ENCODE results near the gene DPH7. TPM values are rescaled to one million over a fixed set of nuclear protein-coding genes. Genes with fewer than 3 reads are reported as not detected.

Gene DPH7
- polyA plus RNA-seq, 1 donor from 2014 or later: 145 TPM

GRCh38 chr9:137612741-137613142, 34.0 kb upstream of the DPH7 start:
- Histone ChIP-seq H3F3A (ENCODE audit: insufficient read depth, low read length, poor library complexity, severe bottlenecking) (no peaks in the 10 kb centered on the region), H3K36me3 (ENCODE audit: insufficient read depth, low read length) (no peaks in the 10 kb centered on the region), H2AFZ (ENCODE audit: low read depth, low read length) (no peak overlapping the region), H3K9me3 (ENCODE audit: low read length) (no peaks in the 10 kb centered on the region), H3K4me2 (ENCODE audit: low read length) (no peak overlapping the region), H3K4me3 (ENCODE audit: low read length) (no peak overlapping the region), H3K9me2 (ENCODE audit: insufficient read depth, low read length) (no peaks in the 10 kb centered on the region), H3K79me2 (replicated peaks; ENCODE audit: insufficient read depth, low read length) (peaks cover 9% of the 10 kb centered on the region), H3K27me3 (ENCODE audit: insufficient read depth, low read depth, low read length) (no peaks in the 10 kb centered on the region), H3K9ac (ENCODE audit: low read length) (no peak overlapping the region), H3K27ac (ENCODE audit: low read length) (no peak overlapping the region), H4K20me1 (ENCODE audit: insufficient read depth) (no peaks in the 10 kb centered on the region)
- no peak for TF ChIP-seq EZH2 (IDR thresholded peaks at IDR 0.05; ENCODE audit: borderline replicate concordance, insufficient read depth, low read length, poor library complexity, severe bottlenecking)
- no peak for TF ChIP-seq POLR2AphosphoS5 (IDR thresholded peaks at IDR 0.05)
- no peak for TF ChIP-seq SMC3 (conservative IDR thresholded peaks at IDR 0.05; ENCODE audit: poor library complexity)
- TF ChIP-seq TAF1 (IDR thresholded peaks at IDR 0.05; ENCODE audit: low read depth): no peak
- TF ChIP-seq, protein P1, sequence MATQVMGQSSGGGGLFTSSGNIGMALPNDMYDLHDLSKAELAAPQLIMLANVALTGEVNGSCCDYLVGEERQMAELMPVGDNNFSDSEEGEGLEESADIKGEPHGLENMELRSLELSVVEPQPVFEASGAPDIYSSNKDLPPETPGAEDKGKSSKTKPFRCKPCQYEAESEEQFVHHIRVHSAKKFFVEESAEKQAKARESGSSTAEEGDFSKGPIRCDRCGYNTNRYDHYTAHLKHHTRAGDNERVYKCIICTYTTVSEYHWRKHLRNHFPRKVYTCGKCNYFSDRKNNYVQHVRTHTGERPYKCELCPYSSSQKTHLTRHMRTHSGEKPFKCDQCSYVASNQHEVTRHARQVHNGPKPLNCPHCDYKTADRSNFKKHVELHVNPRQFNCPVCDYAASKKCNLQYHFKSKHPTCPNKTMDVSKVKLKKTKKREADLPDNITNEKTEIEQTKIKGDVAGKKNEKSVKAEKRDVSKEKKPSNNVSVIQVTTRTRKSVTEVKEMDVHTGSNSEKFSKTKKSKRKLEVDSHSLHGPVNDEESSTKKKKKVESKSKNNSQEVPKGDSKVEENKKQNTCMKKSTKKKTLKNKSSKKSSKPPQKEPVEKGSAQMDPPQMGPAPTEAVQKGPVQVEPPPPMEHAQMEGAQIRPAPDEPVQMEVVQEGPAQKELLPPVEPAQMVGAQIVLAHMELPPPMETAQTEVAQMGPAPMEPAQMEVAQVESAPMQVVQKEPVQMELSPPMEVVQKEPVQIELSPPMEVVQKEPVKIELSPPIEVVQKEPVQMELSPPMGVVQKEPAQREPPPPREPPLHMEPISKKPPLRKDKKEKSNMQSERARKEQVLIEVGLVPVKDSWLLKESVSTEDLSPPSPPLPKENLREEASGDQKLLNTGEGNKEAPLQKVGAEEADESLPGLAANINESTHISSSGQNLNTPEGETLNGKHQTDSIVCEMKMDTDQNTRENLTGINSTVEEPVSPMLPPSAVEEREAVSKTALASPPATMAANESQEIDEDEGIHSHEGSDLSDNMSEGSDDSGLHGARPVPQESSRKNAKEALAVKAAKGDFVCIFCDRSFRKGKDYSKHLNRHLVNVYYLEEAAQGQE (IDR thresholded peaks at IDR 0.05; ENCODE audit: borderline replicate concordance): no peak
- no peak for TF ChIP-seq RAD21 (conservative IDR thresholded peaks at IDR 0.05)
- TF ChIP-seq CTCF (IDR thresholded peaks at IDR 0.05; ENCODE audit: poor library complexity, severe bottlenecking): no peak
- no peak for TF ChIP-seq EP300 (conservative IDR thresholded peaks at IDR 0.05; ENCODE audit: poor library complexity, severe bottlenecking)
- TF ChIP-seq MXI1 (conservative IDR thresholded peaks at IDR 0.05; ENCODE audit: poor library complexity, severe bottlenecking): no peak

- Histone ChIP-seq H3K27ac (ENCODE audit: low read length) (no peak overlapping the region), H3K36me3 (ENCODE audit: insufficient read depth, low read length) (no peaks in the 10 kb centered on the region), H3K9ac (ENCODE audit: low read length) (no peak overlapping the region), H4K20me1 (ENCODE audit: insufficient read depth) (no peaks in the 10 kb centered on the region), H3K9me3 (ENCODE audit: low read length) (no peaks in the 10 kb centered on the region), H3K79me2 (replicated peaks; ENCODE audit: insufficient read depth, low read length) (peaks cover 3% of the 10 kb centered on the region), H2AFZ (ENCODE audit: low read depth, low read length) (no peak overlapping the region), H3F3A (ENCODE audit: insufficient read depth, low read length, poor library complexity, severe bottlenecking) (no peaks in the 10 kb centered on the region), H3K27me3 (ENCODE audit: insufficient read depth, low read depth, low read length) (no peaks in the 10 kb centered on the region), H3K9me2 (ENCODE audit: insufficient read depth, low read length) (no peaks in the 10 kb centered on the region), H3K4me3 (ENCODE audit: low read length) (no peak overlapping the region), H3K4me2 (ENCODE audit: low read length) (no peak overlapping the region)
- TF ChIP-seq EP300 (conservative IDR thresholded peaks at IDR 0.05; ENCODE audit: poor library complexity, severe bottlenecking): no peak
- no peak for TF ChIP-seq SMC3 (conservative IDR thresholded peaks at IDR 0.05; ENCODE audit: poor library complexity)
- TF ChIP-seq CTCF (IDR thresholded peaks at IDR 0.05; ENCODE audit: poor library complexity, severe bottlenecking): no peak
- TF ChIP-seq MXI1 (conservative IDR thresholded peaks at IDR 0.05; ENCODE audit: poor library complexity, severe bottlenecking): no peak
- TF ChIP-seq EZH2 (IDR thresholded peaks at IDR 0.05; ENCODE audit: borderline replicate concordance, insufficient read depth, low read length, poor library complexity, severe bottlenecking): no peak
- no peak for TF ChIP-seq RAD21 (conservative IDR thresholded peaks at IDR 0.05)
- no peak for TF ChIP-seq POLR2AphosphoS5 (IDR thresholded peaks at IDR 0.05)
- TF ChIP-seq, protein P1 (IDR thresholded peaks at IDR 0.05; ENCODE audit: borderline replicate concordance): no peak
- TF ChIP-seq TAF1 (IDR thresholded peaks at IDR 0.05; ENCODE audit: low read depth): no peak
Observed at GRCh38 chr9:137611623-137612609, 33.2 kb upstream of the DPH7 start.

All from neural cell (in vitro differentiated cells).